HEK293T (cell line): ENCODE data around the gene TPCN1.
A peak's percentile ranks its signal among the peaks of the same experiment; 100 is the strongest.

Experiments used
- CTCF ChIA-PET: fragments of 350-600 bp; formaldehyde crosslinking; extraction: SDS; loops from one replicate; lab custom pipeline; 2021; ENCODE audit warnings: antibody characterized with exemption, inconsistent platforms; lab: Yijun Ruan, JAX
- POLR2A ChIA-PET: fragments of 350-600 bp; formaldehyde crosslinking; extraction: SDS; loops from one replicate; lab custom pipeline; 2020; ENCODE audit warnings: antibody characterized with exemption, inconsistent platforms; lab: Yijun Ruan, JAX
- DNase-seq: peaks from one replicate; pipeline ENCODE4 v3.0.0; 2012; ENCODE audit warnings: mixed read lengths; ENCODE audit errors: extremely low spot score
- ARNT ChIP-seq: fragments of 450-650 bp; IDR thresholded peaks from 2 replicates; pipeline ENCODE4 v1.6.1; 2017; ENCODE audit warnings: mild to moderate bottlenecking
- BHLHE40 ChIP-seq: fragments of 450-650 bp; IDR thresholded peaks from 2 replicates; pipeline ENCODE4 v1.6.1; 2016; ENCODE audit warnings: mild to moderate bottlenecking, moderate library complexity, borderline replicate concordance
- CTBP1 ChIP-seq: fragments of 450-650 bp; IDR thresholded peaks from 2 replicates; pipeline ENCODE4 v1.6.1; 2016; ENCODE audit warnings: borderline replicate concordance
- ELF4 ChIP-seq: fragments of 450-650 bp; IDR thresholded peaks from 2 replicates; pipeline ENCODE4 v1.6.1; 2017; ENCODE audit warnings: antibody characterized with exemption
- FOXA1 ChIP-seq: fragments of 450-650 bp; IDR thresholded peaks from 2 replicates; pipeline ENCODE4 v1.6.1; 2016; ENCODE audit warnings: mild to moderate bottlenecking
- FOXK2 ChIP-seq: fragments of 450-650 bp; IDR thresholded peaks from 2 replicates; pipeline ENCODE4 v1.6.1; 2016; ENCODE audit warnings: mild to moderate bottlenecking
- FOXM1 ChIP-seq: fragments of 450-650 bp; IDR thresholded peaks from 2 replicates; pipeline ENCODE4 v1.6.1; 2017; ENCODE audit warnings: mild to moderate bottlenecking, borderline replicate concordance
- HDGF ChIP-seq: fragments of 450-650 bp; IDR thresholded peaks from 2 replicates; pipeline ENCODE4 v1.6.1; 2017; ENCODE audit warnings: antibody characterized with exemption, borderline replicate concordance
- L3MBTL2 ChIP-seq: fragments of 450-650 bp; conservative IDR thresholded peaks from 2 replicates; pipeline ENCODE4 v1.6.1; 2016; ENCODE audit warnings: mild to moderate bottlenecking
- LEF1 ChIP-seq: fragments of 450-650 bp; IDR thresholded peaks from 2 replicates; pipeline ENCODE4 v1.6.1; 2017; ENCODE audit warnings: mild to moderate bottlenecking, borderline replicate concordance
- NFRKB ChIP-seq: fragments of 450-650 bp; IDR thresholded peaks from 2 replicates; pipeline ENCODE4 v1.6.1; 2016; ENCODE audit warnings: mild to moderate bottlenecking, moderate library complexity
- SP1 ChIP-seq: fragments of 450-650 bp; IDR thresholded peaks from 2 replicates; pipeline ENCODE4 v1.6.1; 2017
- SUZ12 ChIP-seq: fragments of 450-650 bp; IDR thresholded peaks from 2 replicates; pipeline ENCODE4 v1.6.1; 2016; ENCODE audit warnings: mild to moderate bottlenecking
- TARDBP ChIP-seq: fragments of 450-650 bp; IDR thresholded peaks from 2 replicates; pipeline ENCODE4 v1.6.1; 2016
- ZNF384 ChIP-seq: fragments of 450-650 bp; IDR thresholded peaks from 2 replicates; pipeline ENCODE4 v1.6.1; 2016
- TF ChIP-seq, protein P1 (sequence below): fragments of 450-650 bp; IDR thresholded peaks from 2 replicates; pipeline ENCODE4 v1.6.1; 2016

TPCN1 gene

DNA sequence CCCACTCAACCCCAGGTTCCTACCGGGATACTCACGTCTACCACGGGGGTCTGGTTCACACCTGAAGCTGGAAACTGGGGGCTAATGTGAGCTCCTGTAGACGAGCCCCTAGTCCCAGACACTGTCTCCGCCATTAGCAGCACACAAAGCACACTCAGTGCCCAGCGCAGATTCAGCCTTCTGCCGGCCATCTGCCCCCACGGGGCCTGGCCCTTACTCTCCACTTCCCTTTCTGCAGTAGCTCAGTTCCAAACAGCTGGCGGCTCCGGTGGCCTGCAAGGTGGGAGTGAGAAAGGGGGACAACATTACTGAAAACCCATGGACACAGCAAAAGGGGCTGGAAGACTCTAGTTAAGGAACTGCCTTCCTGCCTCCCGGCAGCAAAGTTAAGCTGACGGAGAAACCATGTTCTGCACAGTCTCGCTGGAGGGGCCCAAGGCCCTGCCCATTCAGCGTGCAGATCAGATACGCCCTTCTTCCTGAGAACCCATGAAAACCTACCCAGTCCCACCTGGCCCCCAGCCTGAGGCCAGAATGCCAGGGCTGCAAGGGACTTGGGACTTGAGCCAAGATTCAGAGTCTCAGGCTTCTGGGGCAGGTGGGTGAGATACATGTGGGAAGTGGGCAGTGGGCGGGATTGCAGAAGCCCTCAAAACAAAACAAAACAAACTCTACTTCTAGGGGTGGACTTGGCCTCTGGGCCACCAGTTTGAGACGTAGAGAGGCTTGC, 111.6 kb downstream of the TPCN1 start:
- DNase-seq, result no peak
- ChIA-PET POLR2A (interaction anchor here (1.1 kb wide), 1 partner anchor 11 kb away, joined by 3 read pairs; no protein-coding TSS in a partner anchor), CTCF (interaction anchor here (0.6 kb wide), 1 partner anchor 88 kb away, joined by 3 read pairs; no protein-coding TSS in a partner anchor)
- TF ChIP-seq ELF4 (no peak), CTBP1 (no peak), FOXA1 (no peak), L3MBTL2 (no peak), SP1 (no peak), ARNT (no peak), BHLHE40 (no peak), ZNF384 (no peak)
- TF ChIP-seq, protein P1, sequence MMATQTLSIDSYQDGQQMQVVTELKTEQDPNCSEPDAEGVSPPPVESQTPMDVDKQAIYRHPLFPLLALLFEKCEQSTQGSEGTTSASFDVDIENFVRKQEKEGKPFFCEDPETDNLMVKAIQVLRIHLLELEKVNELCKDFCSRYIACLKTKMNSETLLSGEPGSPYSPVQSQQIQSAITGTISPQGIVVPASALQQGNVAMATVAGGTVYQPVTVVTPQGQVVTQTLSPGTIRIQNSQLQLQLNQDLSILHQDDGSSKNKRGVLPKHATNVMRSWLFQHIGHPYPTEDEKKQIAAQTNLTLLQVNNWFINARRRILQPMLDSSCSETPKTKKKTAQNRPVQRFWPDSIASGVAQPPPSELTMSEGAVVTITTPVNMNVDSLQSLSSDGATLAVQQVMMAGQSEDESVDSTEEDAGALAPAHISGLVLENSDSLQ, result no peak

DNA sequence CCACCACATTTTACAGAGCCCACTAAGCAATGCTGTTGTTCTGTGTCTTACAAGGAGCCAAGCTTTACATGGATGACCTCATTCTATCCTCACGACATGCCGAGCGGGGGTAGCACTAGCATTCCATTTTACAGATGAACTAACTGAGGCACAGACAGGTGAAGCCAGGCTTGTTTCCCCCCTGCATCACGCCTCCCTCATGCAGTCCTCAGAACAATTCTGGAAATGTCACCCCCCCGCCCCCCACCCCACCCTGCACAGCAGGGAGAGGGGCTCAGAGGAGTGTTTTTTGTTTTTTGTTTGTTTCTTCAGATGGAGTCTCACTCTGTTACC, 112.1 kb downstream of the TPCN1 start:
- DNase-seq, result no peak
- ChIA-PET CTCF (no interaction called here), POLR2A (no interaction called here)
- TF ChIP-seq, protein P1, result no peak
- TF ChIP-seq ARNT, result no peak
- no peak for TF ChIP-seq FOXM1
- no peak for TF ChIP-seq NFRKB
- TF ChIP-seq SUZ12, result no peak
- TF ChIP-seq TARDBP, result no peak
- TF ChIP-seq ELF4, result no peak
- TF ChIP-seq FOXA1, result no peak
- TF ChIP-seq LEF1, result no peak
- no peak for TF ChIP-seq ZNF384
- TF ChIP-seq FOXK2, result no peak
- no peak for TF ChIP-seq CTBP1
- no peak for TF ChIP-seq SP1
- TF ChIP-seq L3MBTL2, result no peak
- TF ChIP-seq BHLHE40, result no peak
- TF ChIP-seq HDGF, result no peak

DNA sequence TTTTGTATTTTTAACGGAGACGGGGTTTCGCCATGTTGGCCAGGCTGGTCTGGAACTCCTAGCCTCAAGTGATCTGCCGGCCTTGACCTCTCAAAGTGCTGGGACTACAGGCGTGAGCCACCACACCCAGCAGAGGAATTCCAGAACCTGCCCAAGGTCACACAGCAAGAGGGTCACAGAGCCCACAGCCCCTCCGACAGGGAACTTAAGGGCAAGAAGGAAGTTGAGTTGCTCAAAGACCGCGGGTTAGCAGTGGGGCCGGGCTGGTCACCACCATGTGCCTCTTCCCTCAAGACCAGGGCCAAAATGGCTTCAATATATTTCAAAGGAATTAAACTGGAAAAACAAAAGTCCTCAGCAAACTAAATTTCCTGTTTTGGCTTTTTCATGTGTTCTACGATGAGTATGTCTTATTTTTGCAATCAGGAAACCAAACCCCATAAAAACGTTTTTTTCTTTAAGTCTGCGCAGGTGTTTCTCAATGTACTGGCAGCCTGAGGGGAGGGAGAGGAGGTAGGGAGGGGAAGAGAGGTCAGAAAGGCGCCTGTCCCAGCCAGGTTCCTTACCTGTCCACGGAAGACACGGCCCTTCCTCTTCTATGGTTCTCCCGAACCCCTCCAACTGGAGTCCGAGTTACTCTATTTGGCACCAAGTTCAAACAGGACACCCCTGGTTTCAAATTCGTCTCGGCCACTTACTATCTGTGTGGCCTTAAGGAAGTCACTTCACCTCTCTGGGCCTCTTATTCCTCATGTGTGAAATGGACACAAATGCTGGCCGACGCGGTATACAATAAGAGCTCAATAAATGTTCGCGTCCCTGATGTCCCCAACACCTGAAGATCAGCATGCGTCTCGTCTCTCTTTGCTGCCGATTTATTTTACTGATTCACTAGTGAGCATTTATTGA, 112.9 kb downstream of the TPCN1 start:
- POLR2A ChIA-PET, result interaction anchor here (0.8 to 1.1 kb wide), 3 partner anchors 23 to 88 kb away, joined by 3 to 4 read pairs (median 3); partner anchors contain the start of gene SDSL
- DNase-seq, result no peak
- TF ChIP-seq L3MBTL2 (no peak), SUZ12 (no peak), ARNT (no peak), FOXA1 (no peak), BHLHE40 (no peak), HDGF (no peak), LEF1 (no peak), TARDBP (no peak), FOXM1 (no peak), FOXK2 (no peak), SP1 (no peak), ELF4 (no peak), NFRKB (no peak), CTBP1 (no peak), ZNF384 (no peak)
- TF ChIP-seq, protein P1, result no peak
- CTCF ChIA-PET, result interaction anchor here (0.5 kb wide), 1 partner anchor 12 kb away, joined by 3 read pairs; no protein-coding TSS in a partner anchor

DNA sequence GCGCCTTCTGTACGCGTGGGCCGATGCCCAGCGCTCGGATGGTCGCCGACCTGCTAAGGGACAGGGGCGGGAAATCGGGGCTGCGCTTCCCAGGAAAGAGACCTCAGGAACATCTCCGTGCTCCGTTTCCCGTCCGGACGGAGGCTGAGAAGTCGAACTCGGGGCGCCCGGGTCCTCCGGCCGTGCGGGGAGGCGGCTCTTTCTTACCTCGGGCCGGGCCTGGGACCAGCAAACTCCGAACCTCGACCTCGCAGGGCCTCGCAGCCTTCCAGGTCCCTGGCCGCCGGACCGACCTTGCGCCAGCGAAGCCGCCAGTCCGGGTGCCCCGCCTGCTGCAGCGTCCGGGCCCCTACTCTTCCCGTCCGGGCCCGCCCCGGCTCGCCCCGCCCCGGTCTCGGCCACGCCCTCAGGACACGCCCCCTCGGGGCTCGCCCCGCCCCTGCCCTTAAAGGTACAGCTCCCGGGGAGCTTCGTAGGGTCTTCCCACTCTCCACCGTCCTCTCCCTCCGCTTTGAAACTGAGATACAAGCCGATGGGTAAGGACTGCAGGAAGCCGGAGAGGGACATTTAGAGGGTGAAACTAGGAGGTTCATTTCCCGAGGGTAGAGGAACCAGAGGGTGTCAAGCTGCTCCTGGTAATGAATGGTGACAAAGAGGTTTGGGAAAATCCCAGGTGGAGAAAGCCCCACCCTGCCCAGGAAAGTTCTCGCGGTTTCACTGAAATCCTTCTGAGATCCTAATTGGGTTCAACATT, 113.7 kb downstream of the TPCN1 start, which contains the start of gene SLC8B1:
Gene SLC8B1 (minus strand): TSS at position 324 of the 754 bp plus-strand sequence. CDS start 2,231 bp downstream, outside the sequence.
- ChIA-PET POLR2A (interaction anchor here (0.8 to 1.1 kb wide), 3 partner anchors 22 to 87 kb away, joined by 3 to 4 read pairs (median 3); partner anchors contain the start of gene SDSL), CTCF (interaction anchor here (0.5 kb wide), 1 partner anchor 13 kb away, joined by 3 read pairs; no protein-coding TSS in a partner anchor)
- DNase-seq, result peak; percentile 96
- TF ChIP-seq SP1 (0 out of 2 replicates have a peak, but pooled peaks have one; percentile 40), FOXA1 (no peak)

DNA sequence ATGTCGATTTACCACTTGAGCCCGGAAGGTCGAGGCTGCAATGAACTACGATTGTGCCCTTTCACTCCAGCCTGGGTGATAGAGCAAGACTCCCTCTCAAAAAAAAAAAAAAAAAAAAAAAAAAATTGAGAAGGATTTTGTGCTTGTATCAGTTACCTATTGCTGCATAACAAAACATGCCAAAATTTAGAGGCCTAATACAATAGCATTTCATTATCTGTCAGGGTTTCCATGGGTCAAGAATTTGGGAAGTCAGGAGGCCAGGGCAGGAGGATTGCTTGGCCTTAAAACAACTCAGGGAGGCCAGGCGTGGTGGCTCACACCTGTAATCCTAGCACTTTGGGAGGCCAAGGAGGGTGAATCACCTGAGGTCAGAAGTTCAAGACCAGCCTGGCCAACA, 118.3 kb downstream of the TPCN1 start:
- DNase-seq, result no peak
- ChIA-PET POLR2A (no interaction called here), CTCF (no interaction called here)
- TF ChIP-seq NFRKB, result no peak
- no peak for TF ChIP-seq FOXK2
- no peak for TF ChIP-seq ZNF384
- TF ChIP-seq SUZ12, result no peak
